ENCODE results near the gene SLC2A10.

Gene SLC2A10

DNA sequence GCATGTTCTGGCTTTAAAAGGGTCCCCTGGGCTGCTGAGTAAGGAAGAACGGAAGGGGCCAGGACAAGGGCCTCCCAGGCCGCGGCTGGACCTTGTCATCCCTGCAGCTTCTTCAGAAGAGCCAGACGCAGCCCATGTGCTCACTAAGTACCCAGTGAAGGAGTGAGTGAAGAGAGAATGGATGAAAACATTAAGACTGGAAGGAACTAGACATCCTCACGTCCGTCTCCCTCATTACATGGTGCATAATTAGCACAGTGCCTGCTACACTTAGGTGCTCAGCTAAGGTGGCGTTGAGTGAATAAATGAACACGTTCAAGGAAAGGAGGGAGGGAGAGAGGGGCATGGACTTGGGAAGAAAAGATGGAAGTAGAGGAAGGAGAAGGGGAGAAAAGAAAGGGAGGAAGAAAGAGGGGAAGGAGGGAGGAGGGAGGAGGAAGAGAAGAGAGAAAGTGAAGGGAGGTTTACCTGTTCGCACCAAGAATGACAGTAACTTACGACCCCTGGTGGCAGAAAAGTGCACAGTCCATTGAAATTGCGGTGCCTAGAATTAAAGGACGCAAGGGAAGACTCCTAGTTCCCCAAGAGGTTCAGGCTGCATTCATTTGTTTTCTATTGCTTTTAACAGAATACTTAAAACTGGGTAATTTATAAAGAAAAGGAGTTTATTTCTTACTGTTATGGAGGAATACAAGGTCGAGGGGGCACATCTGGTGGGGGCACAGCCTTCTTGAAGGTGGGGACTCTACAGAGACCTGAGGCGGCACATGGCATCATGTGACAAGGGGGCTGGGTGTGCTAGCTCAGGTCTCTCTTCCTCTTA lies 28.2 kb upstream of the SLC2A10 start:
- DNase-seq (ENCODE audit: insufficient read length, low spot score) = peak; percentile 75
- FAIRE-seq = peak; percentile 80

DNA sequence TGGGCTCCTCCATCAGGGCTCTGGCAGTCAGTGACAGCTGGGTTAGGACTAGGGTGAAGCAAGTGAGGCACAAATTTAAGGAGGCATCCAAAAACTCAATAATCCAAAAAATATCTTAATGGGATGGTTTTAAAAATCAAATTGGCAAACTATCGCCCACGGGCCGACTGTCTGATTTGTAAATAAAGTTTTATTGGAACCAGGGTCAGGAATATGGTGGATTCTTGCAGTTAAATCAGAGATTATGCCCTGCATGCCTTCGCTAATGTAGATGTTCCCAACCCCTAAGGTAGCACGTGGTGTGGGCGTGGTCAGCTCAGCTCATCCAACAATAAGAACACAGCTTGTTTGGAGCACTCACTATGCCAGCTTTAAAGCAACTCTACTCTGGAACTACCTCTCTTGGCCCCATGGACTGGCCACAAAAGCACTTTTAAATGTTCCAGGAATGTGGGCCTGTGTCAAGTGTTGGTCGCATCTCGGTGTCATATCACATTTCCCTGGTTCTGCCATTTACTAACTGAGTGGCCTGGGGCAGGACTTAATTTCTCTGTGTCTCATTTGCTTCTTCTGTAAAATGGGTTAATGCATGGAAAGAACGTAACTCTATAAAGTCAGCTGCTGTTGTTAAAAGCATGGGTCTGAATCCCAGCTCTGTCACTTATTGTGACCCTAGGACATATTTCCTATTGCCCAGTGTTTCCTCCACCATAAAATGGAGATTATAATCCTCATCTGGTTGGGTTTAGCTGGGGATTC lies 27.2 kb upstream of the SLC2A10 start:
- DNase-seq (ENCODE audit: insufficient read length, low spot score) (no peak), FAIRE-seq (peak; percentile 62)

DNA sequence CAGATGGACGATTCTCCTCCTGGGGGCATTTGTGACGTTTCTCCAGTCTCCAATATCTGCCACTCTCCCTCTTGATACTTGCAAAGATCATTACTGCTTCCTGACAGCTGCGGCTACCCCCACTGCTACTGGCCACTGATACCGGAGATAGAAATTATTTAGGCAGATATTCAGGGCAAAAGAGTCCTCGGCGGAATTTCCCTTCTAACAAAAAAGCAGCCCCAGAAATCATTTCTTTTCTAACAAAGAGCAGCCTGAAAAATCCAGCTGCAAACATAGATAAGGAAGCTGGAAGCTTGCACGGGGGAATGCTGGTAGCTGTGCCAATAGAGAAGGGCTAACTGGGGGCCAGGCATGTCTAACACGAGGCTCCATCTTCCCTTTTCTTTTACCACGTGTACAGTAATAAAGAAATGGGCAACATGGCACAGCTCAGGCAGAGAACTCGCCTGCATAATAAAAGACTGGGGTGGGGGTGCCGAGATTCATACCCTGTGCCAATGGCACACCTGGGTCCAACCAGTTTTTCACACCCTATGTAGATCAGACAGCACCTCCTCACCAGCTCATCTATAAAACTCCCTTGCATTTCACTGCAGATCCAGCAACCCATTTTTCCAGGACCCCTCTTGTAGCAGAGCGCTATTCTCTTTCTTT lies 26.3 kb upstream of the SLC2A10 start:
- FAIRE-seq (no peak), DNase-seq (ENCODE audit: insufficient read length, low spot score) (no peak)

DNA sequence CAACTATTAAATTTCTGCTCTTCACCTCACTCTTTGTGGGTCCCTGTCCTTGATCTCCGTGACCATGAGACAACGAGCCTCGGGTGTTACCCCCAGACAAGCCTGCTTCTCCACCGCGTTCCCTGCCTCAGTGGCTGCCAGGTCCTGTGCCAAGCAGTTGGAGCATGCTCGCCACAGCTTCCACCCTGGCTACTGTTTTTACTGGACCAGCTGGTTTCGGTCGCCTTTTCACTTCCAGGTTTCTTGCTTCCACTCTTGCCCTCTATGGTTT lies 25.8 kb upstream of the SLC2A10 start:
- no peak for FAIRE-seq
- DNase-seq (ENCODE audit: insufficient read length, low spot score) = no peak

DNA sequence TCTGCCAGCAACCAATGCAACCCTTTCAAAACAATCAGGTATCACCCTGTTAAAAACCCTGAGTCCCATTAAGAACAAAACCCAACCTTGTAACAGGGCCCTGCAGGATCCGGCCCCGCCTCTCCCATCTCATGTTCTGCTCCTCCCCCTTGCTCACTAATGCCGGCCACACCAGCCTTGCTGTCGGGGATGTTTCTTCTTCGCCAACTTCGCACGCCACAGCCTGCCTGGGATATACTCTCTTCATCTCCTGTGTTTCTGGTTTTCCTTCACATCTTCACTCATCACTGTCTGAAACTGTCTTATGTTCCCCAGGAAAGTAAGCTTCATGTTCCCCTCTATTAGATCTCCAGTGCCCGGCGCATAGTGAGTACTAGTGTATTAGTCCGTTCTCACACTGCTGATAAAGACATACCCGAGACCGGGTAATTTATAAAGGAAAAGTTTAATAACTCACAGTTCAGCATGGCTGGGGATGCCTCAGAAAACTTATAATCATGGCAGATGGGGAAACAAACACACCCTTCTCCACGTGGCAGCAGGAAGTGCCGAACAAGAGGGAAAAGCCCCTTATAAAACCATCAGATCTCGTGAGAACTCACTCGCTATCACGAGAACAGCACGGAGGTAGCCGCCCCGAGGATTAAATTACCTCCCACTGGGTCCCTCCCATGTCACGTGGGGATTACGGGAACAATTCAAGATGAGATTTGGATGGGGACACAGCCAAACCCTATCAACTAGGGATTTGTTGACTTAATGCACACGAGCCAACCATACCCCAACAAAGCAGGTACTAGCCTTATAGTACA lies 25.3 kb upstream of the SLC2A10 start:
- FAIRE-seq (no peak), DNase-seq (ENCODE audit: insufficient read length, low spot score) (no peak)

DNA sequence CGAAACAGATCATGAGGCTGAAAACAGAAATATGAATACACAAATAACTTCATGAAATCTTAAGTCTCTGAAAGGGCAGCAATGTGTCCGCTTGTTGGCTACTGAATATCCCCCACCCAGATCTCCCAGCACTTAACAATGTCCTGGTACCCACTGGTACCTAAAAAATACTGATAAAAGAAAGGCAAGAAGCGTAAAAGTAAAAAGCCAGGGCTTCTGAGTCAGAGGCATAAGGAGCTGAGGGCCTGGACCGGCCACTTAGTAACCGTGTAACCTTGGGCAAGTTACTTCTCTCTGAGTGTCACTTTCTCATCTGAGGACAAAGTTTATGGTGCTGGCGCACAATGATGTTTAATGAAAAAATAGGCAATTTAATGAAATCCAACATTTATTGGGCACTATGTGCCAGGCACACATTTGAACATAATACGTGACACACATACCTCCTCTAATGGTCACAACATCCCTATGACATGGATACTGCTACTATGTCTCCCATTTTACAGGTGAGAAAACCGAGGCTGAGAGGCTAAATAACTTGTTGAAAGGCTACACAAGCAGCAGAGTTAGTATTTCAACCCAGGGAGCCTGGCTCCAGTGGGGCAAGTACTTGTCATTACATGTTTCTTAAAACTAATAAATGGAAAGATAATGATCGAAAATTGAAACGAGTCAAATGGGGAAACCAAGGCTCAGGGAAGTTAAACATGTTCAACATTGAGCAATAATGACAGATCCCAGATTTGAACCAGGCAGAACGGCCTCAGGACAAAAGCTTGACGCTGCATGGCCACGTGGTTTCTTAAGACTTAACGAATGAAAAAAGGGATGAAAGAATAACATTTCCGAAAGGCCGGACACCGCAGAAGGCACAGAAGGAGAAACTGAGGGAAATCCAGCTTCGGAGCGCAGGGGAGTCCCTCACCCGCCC lies 21.0 kb upstream of the SLC2A10 start:
- FAIRE-seq = peak; percentile 49
- DNase-seq (ENCODE audit: insufficient read length, low spot score) = no peak

DNA sequence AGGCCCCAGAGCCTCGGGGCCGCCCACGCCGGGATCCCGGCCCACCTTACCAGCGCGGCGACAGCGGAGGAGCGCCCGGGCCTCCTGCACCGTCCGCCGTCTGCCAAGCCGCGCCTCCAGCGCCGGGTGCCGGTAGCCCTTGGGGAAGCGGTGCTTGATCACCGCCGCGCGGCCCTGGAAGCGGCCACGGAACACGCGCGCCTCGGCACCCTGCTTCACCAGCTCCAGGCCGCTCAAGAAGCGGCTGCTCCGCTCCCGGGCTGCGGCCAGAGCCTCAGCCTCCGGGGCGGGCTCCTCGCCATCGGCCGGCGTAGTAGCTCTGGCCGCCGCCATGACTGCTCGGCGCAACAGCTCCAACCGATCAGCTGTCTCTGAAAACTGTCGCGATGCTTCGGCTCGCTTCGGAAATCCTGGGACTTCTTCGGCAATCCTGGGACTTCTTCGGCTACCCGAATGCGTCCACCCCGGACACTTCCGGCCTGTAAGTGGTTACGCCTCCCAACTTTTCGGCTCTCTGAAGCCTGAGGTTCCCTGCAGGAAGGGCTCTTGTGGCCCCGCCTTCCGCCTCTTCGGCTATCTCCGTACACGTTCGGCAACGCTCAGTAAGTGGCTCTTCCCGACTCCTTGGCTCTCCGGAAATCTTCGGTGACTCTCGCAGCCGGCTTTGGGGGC lies 20.2 kb upstream of the SLC2A10 start, which contains the start of gene TP53RK:
Gene TP53RK (minus strand): TSS at position 363 of the 672 bp plus-strand sequence. CDS start 30 bp downstream, at position 333.
- DNase-seq (ENCODE audit: insufficient read length, low spot score) (peak; percentile 100), FAIRE-seq (peak; percentile 99)

DNA sequence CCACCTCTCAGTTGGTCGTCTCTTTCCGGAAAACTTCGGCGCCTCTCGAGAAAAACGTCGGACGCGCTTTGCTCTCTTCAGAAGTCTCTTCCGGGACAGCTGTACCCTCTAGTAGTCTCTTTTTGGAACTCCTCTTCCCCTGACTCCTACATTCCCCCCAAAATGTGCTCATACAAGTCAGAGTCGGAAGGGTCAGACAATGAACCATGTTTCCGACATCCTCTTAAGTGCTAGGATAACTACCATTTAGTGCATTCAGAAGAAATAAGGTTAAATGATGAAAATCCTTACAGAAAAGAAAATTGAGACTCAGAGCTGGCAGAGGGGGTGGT lies 19.7 kb upstream of the SLC2A10 start:
- no peak for FAIRE-seq

DNA sequence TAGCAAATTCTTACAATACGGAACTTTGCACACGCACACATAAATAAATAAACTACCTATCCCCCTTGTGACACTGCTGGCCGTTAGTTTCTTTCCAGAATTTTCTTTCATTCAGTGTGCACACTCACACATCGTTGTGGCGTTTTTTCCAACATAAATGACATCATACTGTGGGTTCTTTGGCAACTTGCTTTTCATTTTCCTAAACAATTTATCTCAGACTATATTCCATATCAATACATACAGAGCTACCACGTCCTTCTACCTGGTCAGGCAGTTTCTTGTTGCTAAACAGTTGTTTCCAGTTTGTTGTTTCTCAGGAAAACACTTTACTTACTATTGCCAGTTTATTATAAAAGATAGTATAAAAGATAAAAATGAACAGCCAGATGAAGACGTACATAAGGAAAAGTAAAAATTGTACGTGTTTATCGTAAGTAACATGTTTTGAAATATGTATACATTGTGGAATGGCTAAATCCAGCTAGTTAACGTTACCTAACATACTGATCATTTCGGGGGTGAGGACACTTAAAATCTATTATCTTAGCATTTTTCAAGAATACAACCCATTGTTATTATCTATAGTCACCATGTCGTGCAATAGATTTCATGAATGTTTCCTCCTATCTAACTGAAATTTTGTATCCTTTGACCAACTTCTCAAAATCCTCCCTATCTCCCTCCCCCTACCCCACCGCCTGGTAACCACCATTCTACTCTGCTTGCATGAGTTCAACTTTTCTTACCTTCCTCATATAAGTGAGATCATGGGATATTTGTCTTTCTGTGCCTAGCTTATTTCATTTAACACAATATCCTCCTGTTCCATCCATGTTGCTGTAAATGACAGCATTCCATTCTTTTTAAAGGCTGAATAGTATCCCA lies 19.0 kb upstream of the SLC2A10 start:
- FAIRE-seq (peak; percentile 33), DNase-seq (ENCODE audit: insufficient read length, low spot score) (no peak)

More for the DNA sequence above, 19.7 kb upstream of the SLC2A10 start:
- DNase-seq (ENCODE audit: insufficient read length, low spot score) = no peak

DNA sequence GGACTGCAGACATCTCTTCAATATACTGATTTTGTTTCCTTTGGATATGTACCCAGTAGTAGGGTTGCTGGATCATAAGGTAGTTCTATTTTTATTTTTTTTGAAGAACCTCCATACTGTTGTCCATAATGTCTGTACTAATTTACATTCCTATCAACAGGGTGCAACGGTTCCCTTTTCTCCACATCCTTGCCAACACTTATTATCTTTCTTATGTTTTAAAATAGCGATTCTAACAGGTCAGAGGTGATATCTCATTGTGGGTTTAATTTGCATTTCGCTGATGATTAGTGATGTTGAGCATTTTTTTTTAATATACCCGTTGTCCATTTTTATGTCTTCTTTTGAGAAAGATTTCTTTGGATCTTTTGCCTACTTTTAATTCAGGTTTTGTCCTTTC lies 18.3 kb upstream of the SLC2A10 start:
- FAIRE-seq = no peak
- no peak for DNase-seq (ENCODE audit: insufficient read length, low spot score)

DNA sequence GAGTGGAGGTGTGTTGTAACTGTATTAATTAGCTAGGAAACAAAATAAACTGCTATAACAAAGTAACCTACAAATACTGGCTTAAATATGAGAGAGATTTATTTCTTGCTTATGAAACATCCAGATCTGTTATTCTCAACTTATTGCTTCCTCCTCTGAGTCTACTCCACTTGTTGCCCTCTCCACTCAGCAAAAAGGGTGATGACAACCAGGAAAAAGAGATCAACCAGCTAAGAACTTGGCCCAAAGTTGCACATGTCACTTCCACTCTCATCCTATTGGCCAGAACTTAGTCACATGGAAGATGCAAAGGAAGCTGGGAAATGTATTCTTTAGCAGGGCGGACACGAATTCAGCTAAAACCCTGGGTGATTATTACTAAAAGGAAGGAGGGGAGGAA lies 15.0 kb upstream of the SLC2A10 start:
- FAIRE-seq (peak; percentile 67), DNase-seq (ENCODE audit: insufficient read length, low spot score) (peak; percentile 60)

DNA sequence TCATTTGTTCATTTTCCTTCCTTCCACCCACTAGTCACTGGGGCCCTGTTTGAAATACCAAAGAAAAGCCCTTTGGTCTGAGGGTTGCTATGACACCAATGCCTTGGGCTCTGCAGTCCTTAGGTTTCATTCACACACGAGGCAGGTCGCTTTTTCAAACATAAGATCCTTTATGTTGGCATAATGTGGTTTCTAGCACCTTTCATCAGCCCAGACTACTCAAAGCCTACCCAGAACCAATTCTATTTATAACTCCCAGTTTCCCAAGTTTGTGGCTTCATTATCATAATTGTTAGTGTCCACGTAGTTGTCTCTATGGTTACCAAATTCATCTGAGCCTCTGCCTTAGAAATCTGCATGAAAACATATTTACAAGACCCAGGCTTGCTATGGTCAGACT lies 13.6 kb upstream of the SLC2A10 start:
- DNase-seq (ENCODE audit: insufficient read length, low spot score) (no peak), FAIRE-seq (no peak)

DNA sequence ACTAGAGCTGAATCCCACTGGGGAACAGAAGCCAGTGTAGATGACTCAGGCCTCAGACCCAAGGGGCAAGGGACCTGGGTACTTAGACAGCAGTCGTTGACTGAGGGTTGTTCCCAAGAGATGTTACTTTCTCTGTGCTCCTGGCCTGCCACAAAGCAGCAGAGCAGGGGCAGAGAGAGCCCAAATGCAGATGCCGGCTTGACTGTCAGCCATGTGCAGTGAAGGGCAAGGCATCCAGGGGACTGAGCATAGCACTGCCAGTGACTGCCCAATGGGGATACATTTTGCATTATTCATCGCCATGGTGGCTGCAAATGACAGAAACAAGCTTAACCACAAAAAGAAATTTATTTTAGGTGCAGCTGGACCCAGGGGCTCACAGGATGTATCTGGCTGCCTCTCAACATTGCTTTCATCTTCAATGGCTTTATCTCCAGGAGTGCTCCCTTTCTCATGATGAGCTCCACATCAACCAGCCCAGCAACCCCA lies 12.6 kb upstream of the SLC2A10 start:
- DNase-seq (ENCODE audit: insufficient read length, low spot score) (no peak), FAIRE-seq (no peak)

DNA sequence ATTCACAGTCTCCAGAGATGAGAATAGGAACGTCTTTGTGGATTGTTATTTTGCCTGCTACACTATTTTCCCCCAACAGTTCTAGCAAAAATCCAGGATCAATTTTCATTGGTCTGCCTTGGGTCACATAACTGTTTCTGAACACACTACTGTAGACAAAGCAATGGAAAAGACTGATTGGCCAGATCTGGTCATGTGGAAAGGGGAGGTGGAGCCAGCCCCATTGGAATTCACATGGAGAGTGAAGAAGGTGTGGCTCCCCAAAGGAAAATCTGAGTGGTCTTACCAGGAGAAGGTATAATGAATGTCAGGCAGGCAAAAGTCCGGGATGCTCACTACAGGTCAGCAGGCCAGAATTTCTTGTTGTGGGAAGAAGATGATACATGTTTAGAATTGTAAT lies 10.7 kb upstream of the SLC2A10 start:
- FAIRE-seq = no peak
- DNase-seq (ENCODE audit: insufficient read length, low spot score) = no peak

DNA sequence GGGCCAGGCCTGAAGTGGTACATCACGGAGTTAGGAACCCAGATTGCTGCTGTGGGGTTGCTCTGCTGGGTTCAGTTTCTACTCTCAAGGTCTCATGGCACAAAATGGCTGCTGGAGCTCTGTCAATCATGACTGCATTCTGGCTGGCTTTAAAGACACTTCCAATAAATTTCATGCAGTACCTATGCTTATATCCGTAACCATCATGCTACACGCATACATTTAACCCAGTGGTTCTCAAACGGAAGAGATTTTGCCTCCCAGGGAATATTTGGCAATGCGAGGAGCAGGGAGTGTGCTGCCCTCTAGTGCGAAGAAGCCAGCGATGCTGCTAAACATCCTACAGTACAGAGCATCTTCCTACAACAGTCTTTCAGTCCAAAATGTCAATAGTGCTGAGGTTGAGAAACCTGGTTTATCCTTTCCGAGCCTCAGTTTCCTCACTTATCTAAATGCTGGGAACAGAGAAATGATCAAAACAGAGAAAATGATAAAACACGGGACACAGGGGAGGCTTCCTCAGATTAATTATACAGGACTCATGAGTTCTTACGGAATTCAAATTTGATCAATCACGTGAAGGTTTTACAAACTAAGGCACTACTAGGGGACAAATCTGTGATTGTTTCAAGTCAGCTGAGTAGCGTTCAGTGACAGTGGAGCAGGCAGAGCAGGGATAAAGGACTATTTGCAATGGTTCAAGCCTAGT lies 9.6 kb upstream of the SLC2A10 start:
- no peak for DNase-seq (ENCODE audit: insufficient read length, low spot score)
- peak; percentile 91 for FAIRE-seq

DNA sequence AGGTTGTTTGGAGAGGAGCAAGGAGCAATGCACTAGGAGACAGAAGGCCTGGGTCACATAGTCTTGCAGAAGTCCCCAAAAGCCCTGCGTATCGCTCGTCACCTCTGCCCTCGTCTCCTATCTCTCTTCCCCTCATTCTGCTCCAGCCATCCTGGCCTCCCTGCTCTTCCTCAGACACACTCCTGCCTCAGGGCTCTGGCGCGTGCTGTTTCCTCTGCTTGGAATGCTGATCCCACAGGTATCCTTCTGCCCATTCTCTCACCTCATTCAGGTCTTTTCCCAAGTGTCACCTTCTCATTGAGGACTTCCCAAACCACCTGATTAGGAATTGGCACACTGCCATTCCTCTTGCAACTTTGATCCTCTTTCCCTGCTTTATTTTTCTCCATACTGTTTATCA lies 9.0 kb upstream of the SLC2A10 start:
- DNase-seq (ENCODE audit: insufficient read length, low spot score) = no peak
- peak; percentile 67 for FAIRE-seq

DNA sequence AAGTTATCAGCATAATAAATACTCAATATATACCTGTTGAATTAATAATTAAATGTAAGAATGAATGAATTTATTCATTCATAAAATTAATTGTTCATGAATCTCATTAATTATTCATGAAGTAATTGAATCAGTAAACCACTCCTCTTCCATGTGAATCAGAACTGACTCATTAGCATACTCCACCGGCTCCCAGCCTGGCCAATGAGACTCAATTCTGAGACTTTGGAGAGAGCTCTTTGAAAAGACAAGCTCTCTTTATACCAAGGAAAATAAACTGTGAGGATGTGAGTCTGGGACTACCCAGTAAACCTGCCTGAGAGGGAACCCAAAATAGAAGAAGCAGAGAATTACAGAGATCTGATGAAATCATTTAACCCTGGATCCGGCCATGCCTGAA lies 8.4 kb upstream of the SLC2A10 start:
- no peak for DNase-seq (ENCODE audit: insufficient read length, low spot score)
- no peak for FAIRE-seq

DNA sequence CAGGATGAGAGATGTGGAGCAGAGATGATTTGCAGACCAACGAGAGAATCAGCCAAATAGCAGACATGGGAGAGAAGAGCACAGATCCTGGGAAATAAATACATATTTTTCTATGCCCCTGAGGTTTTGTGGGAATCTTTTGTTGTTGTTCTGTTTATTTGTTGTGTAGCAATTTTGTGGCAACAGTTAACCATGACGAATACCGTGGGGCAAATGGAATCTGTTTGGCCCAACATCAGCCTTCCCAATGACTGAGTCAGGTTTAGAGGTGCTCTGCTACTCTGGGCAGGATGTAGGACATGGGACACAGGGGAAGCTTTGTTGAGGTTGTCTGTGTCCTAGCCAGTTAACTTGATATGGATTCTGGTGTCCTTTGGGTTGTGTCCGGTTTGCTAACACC lies 7.9 kb upstream of the SLC2A10 start:
- FAIRE-seq = peak; percentile 49
- DNase-seq (ENCODE audit: insufficient read length, low spot score) = no peak
